GM23248 (cell line): ENCODE results near the gene ENO2.

Source experiments
- EZH2 ChIP-seq: fragments of 200-600 bp; sonication (generic); IDR thresholded peaks from 2 replicates; pipeline ENCODE4 v1.6.1; 2018; ENCODE audit warnings: antibody characterized with exemption, mild to moderate bottlenecking; ENCODE audit not compliant: insufficient read depth, poor library complexity, severe bottlenecking
- EZH2phosphoT487 ChIP-seq: fragments of 200-600 bp; sonication (generic); IDR thresholded peaks from 2 replicates; pipeline ENCODE4 v1.6.1; 2018; ENCODE audit warnings: antibody characterized with exemption, moderate library complexity, mild to moderate bottlenecking, low read depth; ENCODE audit not compliant: insufficient read depth

GRCh38 chr12:6948873-6949594 is 34.7 kb downstream of the ENO2 start:
- no peak for TF ChIP-seq EZH2
- TF ChIP-seq EZH2phosphoT487, result no peak
